SU-DHL-6 (cell line): ENCODE results near the gene PDCD11.

ENCODE experiments used
- CTCF ChIP-seq: fragments of 200-600 bp; sonication (generic); IDR thresholded peaks from one replicate; pipeline ENCODE4 v1.5.1; 2017; ENCODE audit warnings: antibody characterized with exemption, mild to moderate bottlenecking, low read length, moderate library complexity; ENCODE audit not compliant: insufficient read depth, poor library complexity, severe bottlenecking
- EZH2phosphoT487 ChIP-seq: fragments of 200-600 bp; sonication (generic), shearing (Covaris generic); conservative IDR thresholded peaks from 2 replicates; pipeline ENCODE4 v1.6.1; 2018; ENCODE audit warnings: mild to moderate bottlenecking, antibody characterized with exemption, low read length, moderate library complexity, mixed read lengths

GRCh38 chr10:103373544-103373943 lies 22.9 kb upstream of the PDCD11 start:
- TF ChIP-seq CTCF (no peak), EZH2phosphoT487 (no peak)
